HS-5 (cell line): Measurements from ENCODE around the gene ZIC4.

Experiments used
- DNase-seq: peaks from one replicate; pipeline ENCODE4 v3.0.0-alpha.2; 2012; ENCODE audit warnings: low read depth

The ZIC4 gene

DNA sequence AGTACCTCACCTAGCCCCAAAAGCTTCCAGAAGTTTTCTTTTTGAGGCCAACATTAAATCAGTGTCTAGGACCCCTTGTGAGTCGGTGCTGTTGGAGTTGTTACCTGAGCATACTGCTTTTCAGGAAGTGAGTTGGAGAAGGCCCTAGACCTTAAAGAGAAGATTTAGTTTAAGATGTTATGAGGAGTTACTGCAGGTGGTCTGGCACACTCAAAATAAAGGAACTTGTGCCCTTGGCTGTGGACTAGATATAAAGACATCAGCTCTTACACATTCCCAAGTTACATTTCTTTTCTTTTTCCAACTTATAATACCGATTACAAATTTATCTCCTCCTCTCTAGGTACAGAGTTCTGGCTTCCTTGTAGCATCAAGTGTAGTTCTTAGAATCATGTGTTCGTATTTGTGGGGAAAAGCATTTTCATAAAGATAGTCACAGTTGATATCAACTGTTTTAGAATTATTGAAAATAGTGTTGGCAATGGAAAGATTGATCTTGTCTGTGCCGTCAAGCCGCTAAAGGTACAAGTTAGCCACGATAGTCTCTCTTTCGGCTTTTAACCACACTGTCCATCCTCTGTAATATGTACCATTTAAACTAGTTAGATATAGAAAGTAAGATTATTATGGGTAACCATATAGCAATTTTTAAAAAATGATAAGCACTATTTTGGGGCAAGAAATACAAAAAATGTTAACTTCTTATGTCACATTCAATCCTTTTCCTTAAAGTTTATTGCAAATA is 11.4 kb upstream of the ZIC4 start:
- DNase-seq, result no peak

DNA sequence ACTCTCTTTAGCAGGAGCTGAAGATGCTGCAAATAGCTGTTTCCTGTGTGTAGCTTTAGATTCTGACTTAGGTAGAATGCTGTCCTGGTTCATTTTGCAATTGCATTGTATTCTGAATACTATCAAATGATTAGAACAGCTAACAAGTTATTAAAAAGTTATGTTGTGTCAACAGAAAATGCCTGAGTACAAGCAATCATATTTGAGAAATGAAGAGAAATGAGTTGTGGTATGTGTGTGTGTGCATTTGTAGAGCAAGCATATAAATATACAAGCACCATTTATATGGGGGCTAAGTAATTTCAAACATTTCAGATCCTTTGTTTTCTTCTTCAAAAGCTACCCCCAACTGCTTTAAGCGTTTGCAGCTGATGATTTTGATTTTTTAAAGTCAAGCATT is 10.6 kb upstream of the ZIC4 start:
- DNase-seq, result no peak

DNA sequence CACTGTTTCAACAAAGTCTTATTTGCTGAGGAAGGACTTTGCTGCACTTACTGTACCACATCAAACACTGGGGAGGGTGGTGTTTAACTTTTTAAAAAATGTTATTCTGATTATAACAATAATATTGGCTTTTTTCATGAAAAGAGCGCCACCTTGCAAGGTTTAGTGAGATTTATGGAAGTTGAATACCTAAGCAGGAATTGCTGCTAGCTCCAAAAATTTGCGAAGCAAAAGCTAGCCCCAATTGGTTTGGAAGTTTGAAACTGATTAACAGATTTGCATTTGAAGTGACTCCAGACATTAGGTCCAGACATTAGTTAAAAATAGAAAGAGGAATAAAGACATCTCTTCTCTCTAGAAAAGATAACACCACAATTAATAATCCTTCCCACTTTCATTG is 9.5 kb upstream of the ZIC4 start:
- DNase-seq, result no peak

DNA sequence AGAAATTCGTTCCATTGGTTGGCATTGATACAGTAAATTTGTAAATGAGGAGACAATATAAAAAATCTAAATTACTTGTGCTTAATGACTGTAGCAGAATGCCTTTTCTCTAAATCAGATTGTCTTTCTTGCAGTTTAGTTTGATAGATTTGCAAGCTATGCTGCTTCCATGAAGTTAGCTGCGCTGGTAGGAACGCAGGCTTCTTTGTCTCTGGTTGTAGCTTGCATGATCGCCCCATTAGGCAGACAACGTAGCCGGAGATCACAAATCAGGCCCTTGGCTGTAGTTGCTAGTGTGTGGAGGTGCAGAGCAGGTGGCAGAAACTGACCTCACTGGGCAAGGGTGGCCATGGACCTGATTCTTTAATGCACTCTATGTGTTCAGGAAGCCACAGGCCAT is 8.9 kb upstream of the ZIC4 start:
- DNase-seq, result no peak

DNA sequence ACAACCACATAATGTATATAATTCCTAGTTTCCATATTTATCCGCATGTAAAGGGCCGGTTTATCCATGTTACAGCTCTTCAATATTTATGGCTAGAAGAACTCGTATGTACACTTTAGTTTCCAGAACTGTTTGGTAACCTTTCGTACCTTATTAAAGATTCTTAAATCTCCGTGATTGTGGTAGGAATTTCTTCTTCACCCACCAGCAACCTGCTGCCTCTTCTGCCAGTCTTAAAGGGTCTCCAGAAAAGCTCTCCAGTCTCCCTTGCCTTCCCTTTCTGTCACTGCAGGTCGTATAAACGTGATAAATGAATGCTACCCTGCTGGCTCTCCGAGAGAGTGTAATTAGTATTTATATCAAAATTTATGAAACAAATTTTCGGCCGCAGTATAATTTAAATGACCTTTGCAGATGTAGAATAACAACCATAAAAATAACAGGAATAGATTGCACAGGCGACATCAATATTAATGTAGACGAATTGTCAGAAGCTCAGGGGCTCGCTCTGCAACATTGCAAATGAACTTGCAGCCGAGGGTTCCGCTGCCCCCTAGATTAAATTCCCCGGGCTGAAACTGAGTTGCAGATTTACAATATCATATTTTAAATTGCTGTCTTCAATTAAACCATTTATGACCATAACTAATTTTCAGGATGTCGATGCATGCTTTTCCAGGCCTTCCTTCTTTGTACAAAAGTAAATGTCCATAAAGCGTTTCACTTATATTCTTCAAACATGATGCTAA is 8.2 kb upstream of the ZIC4 start:
- no peak for DNase-seq

DNA sequence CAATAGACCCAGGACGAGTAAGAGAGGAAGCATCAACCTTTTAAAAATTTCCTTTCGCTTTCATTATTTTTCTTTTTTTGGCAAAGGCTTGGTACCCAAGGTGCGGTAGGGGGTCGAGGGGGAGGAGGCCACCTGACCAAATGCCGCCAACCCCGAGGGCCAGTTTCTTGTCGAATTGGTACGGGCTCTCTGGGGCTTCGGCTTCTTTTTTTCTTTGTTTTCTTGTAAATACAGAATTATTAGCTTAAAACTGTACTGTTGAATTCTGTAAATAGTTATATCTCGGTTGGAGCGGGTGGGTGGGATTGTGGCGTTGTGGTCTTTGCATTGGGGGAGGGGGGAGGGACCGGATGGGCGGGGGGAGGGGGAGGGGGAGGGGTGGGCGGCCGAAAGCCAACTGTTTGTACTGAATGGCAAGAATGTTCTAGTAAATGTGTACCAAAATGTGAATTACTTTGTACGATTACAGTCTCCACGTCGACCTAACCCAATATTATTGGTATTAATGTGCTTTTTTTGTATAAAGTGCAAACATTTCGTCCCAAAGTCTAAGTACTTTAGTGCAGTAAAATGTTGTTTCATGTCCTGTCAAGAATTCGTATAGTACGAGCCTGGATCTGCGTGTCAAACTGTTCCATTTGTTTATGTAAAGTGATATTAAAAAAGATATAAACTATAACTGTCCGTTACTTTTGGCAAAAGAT is 7.5 kb upstream of the ZIC4 start:
- DNase-seq, result no peak

DNA sequence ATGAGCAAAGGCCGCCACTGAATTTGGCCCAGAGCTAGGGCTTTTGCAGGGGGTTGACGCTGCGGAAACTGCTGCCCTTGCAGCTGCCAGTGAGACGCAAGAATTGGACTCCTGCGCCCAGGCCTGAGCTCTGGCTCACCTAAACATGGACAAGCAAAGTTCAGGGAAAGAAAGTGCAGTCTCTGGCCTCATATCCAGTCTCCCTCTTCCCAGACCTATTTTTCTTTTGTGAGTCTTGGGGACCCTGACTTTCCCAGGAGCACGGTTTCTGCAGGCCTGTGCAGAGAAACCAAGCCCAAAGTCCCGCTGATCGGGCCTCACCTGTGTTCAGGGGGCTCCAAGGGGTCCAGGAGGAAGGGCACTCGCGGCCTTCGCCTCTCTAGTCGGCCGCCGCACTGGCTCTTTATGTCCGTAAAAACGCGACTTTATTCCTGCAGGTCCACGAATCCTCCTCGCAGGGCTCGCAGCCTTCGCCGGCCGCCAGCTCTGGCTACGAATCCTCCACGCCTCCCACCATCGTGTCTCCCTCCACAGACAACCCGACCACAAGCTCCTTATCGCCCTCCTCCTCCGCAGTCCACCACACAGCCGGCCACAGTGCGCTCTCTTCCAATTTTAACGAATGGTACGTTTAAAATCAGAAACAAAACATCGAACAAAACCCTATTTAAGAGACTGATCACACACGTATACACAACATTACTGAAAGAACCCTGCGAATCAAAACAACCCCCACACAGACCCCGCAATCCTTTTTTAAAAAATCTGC is 6.8 kb upstream of the ZIC4 start:
- no peak for DNase-seq

DNA sequence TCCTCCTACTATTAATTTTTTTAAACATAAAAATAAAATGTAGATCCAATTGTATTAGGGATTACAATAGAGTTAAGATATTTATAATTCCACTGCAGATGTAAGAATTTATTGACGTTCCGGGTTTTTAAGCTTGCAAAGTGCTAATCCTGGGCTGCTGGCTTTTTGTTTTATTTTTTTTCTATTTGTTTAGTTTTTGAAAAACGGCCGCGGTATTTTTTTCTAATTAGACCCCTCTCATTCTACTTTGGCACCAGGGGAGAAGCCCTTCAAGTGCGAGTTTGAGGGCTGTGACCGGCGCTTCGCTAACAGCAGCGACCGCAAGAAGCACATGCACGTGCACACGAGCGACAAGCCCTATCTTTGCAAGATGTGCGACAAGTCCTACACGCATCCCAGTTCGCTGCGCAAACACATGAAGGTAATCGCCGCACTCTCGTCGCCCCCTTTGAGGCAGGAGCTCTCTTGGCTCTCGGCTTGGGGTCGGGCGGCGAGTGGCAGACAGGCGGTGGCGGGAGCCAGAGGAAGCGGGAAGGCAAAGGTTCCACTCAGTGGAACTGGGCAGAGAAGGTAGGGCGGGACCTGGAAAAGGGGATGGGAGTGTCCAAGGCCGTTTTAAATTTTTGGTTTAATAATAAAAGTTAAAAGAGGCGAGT is 6.0 kb upstream of the ZIC4 start:
- DNase-seq, result no peak

DNA sequence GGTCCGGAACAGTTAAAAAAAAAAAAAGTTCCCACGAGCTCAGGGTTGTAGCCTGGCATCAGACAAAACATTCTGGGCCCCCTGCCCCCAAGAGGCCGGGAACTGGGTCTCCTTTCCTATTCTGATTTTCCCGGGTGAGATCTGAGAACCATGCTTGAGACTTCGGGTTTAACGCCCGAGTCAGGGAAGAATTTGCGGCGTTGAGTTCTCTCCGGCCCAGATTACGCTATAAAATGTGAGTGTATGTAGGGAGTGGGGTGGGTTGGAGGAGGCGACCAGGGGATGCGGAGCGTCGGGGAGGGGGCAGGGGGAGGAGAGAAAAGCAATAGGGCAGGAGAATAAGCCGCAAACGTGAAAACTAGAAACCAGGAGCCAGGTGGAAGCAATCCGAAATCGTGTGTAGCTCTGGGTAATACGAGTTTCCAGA is 5.5 kb upstream of the ZIC4 start:
- no peak for DNase-seq

DNA sequence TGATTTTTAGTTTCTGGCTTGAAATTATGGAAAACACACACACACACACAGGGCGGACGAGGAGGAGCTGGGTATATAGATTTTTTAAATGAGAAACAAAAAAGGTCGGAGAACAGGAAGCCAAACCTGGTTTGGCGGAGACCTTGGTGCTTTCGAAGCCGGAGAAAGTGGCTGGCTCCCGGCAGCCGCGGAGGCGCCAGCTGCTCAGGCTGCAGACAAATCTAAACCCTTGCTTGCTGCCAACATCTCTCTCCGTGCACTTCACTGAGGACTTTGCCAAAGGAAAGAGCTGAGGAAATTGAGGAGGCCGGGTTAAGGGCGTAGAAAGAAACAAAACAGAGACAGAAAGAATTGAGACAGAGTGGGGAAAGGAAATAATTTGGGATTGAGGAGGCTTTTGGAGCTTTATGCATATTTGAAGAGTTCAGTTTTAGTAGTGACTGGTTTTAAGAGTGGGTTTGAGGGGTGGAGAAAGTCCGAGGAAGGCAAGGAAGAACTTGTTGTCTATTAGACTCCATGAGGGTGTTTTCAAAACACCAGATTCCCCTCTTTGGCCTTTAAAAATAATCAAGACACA is 5.0 kb upstream of the ZIC4 start:
- no peak for DNase-seq

DNA sequence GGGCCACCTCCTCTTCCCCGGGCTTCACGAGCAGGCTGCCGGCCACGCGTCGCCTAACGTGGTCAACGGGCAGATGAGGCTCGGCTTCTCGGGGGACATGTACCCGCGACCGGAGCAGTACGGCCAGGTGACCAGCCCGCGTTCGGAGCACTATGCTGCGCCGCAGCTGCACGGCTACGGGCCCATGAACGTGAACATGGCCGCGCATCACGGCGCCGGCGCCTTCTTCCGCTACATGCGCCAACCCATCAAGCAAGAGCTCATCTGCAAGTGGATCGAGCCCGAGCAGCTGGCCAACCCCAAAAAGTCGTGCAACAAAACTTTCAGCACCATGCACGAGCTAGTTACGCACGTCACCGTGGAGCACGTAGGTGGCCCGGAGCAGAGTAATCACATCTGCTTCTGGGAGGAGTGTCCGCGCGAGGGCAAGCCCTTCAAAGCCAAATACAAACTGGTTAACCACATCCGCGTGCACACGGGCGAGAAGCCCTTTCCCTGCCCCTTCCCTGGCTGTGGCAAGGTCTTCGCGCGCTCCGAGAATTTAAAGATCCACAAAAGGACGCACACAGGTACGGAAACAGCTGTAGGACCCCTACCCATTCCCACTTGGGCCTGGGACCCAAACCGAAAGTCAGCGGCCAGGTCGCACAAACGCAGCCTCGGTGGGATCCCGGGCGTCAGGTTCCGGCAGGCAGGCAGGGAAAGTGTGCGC is 4.3 kb upstream of the ZIC4 start:
- DNase-seq, result peak; percentile 55

DNA sequence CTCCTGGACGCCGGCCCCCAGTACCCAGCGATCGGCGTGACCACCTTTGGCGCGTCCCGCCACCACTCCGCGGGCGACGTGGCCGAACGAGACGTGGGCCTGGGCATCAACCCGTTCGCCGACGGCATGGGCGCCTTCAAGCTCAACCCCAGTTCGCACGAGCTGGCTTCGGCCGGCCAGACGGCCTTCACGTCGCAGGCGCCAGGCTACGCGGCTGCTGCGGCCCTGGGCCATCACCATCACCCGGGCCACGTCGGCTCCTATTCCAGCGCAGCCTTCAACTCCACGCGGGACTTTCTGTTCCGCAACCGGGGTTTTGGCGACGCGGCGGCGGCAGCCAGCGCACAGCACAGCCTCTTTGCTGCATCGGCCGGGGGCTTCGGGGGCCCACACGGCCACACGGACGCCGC is 3.8 kb upstream of the ZIC4 start:
- DNase-seq, result no peak

DNA sequence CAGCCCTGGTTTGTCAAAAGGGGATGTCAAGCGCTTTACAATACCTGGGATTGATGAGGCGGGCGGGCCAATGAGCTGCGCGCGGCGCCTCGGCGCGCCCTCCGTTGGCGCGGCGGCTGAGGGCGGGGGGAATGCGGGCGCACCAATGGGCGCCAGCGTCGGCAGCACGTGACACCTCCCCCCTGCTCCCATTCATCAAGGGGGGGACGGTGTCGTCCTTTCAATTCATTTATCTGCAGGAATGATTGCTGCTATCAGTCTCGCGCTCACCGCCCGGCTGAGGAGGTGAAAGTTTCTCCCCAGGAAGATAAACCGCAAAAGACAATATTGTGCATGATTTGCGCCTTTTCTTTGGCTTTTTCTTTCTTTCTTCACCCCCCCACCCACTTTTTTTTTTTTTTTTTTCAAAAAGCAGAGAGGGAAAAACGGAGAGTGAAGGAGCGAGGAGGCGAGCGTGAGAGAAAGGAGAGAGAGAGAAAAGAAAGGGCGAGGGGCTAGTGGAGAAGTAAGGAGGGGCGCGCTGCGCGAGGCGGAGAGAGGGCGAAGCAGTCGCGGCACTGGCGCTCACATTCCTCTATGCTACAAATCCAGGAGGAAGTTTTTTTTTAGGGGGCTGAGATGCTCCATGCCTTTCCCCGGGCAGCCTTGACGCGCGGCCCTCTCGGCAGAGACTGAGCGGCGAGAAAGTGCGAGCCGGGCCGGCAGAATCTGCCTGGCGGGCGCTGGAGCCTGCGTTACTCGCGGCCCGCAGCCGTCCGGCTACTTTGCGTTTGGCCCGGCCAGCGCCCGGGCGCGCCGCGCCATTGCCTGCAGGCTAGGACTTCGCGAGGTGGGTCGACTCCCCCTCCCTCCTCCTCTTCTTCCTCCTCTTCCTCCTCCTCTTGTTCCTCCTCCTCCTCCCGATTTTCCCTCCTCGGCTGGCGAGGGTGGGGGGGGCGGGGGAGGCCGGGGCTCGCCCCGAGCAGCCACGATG is 3.1 kb upstream of the ZIC4 start, which contains the start of gene ZIC1:
Gene ZIC1, plus strand, starts transcription at position 223 of the 973 bp plus-strand sequence. Its CDS starts 748 bp downstream, at position 971.
- DNase-seq, result no peak

DNA sequence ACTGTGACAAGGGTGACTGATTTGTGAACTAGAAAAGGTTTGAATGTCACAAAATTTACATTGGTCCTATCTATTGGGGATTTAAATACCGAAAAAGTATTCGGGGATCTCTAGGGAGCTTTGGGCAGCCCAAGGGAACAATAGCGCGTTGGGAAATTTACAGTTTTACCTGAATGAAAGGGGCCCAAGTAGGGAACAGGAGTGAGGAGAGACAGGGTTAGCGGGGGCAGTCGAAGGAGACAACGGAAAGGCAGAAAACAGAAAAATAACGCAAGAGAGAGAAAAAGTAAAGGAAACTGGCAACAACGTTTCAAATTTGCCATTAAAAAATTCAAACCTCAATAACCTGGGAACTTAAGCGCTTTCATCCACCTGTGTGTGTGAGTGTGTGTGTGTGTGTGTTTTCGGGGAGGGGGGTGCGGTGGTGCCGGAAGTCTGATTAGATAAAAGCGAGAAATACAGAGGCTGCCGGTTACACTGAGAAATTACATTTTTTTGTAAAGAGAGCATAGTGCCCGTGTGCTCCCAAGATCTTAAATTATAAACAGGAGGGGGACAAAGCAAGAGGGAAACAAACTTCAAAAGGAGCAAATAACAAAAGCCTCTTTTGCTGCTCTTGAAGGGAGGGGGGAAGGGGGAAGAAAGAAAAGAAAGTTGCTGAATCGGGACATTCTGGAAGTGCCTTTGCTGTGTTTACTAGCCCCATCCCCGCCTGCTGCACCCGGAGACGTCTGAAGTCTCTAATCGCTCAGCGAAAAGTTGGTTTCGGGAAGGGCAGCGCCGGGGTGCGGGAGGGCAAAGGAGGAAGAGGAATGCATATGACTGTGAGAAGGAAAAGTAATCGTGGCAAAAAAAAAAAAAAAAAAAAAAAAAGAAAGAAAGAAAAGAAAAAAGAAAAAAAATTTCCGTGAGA is 2.1 kb upstream of the ZIC4 start:
- DNase-seq, result no peak

DNA sequence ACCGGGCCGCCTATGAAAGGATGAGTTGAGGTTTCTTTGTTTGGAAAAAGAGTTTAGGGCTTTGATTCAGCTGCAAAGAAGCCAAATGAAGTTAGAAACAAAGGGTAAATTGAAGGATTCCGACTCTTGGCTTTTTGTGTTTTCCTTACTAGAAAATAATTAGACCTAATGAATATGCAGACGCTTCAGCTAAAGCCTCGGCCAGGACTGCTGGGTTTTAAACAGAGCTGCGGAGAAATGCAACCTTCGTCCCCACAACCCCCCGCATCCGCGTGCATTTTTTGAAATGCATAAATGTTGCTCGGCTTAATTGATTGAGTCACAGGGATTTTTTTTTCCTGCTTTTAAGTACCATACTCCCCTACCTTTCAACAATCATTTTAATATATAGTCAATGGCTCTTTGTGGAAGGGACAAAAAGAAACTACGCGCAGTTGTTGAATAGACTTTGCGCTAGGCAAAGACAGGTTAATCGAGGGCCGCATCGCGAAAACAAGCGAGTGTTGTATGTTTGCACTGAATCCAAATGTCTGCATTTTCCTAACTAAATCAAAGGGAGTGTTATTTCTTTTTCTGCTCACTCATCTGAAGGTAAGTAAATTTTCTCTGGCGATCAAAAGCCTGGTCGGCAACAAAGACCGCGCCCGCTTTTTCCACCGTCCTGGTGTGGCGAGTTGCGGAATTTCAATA is 1.3 kb upstream of the ZIC4 start:
- DNase-seq, result no peak

DNA sequence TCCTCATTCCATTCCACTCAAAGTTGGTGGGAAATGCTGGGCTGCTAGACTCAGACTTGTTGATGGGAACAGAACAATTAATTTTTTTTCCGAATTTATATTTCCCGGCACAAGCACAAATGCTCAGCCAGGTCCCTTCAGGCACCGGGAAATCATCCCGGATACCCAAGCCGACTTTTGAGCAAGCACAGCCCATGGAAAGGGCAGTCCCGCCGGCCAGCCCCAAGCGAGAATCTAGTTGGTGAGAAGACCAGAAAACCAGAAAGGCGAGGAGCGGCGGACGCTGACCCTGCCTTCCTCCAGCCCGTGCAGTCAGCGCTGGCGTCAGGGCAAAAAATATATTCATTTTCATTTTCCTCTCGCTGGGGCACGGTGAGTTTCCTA is 763 bp upstream of the ZIC4 start:
- DNase-seq, result no peak

DNA sequence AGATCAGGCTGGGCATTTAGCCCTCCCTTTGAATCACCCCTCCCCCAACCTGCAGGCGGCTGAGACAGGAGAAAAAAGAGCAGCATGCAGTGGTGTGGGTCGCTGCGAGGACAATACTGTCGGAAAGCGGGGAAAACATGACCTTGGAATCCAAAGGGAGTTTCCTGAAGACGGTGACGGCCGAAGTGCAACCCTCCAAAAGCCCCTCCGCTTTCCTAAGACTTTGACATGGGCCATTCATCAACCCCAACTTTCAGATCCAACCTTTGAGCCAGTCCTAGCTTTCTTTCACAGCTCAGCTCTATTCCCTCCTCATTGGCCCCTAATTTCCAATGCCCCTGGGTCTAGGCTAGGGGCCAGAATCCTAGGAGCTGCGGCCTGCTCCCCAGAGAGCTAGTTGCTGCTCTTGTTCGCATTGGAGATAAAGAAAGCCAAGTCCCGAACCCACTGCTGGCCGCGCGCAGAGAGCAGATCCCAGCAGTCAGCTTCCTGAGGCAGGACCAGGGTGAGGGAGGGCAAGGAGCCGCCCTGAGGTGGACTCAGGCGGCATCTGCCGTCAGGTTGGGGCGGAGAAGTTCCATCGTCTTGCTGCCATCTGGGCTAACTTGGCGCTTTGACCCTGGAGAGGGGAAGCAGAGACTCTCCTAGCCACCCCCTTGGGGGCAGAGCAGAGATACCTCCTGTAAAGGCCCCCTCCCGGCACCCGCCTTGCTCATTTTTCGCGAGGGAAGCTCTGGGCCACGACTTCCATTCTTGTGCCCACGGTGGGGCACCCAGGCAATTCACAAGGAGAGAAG is 914 bp downstream of the ZIC4 start:
- DNase-seq, result no peak
